Purkinje cell (primary cell): ENCODE data around the gene COL6A1. TPM values are rescaled to one million over a fixed set of nuclear protein-coding genes. Genes with fewer than 3 reads are reported as not detected.

ENCODE experiments used
- polyA plus RNA-seq: library from polyadenylated mRNA; unstranded; fragments of >200 nt; fragmentation: Nextera tagmentation; gene quantifications from 2 replicates; pipeline ENCODE4 v1.2.1, GENCODE V29; 2014

Gene COL6A1
- polyA plus RNA-seq = 7.6 and 13.3 TPM in 2 replicates

GRCh38 chr21:45981151-45982091 lies at the start of gene COL6A1:
Gene COL6A1 (plus strand): TSS chr21:45981770. CDS start chr21:45981851, 81 bp downstream.

Other genes starting within 250 kb of the COL6A1 start
- 0.32 TPM in 1 of 2 replicates, not detected in the other for gene COL6A2, start 116.3 kb downstream of the COL6A1 start, polyA plus RNA-seq
- not detected in 2 replicates for gene FTCD, start 173.8 kb downstream of the COL6A1 start, polyA plus RNA-seq
- not detected in 2 replicates for gene SPATC1L, start 202.7 kb downstream of the COL6A1 start, polyA plus RNA-seq
- 1.9 and 2.4 TPM in 2 replicates for gene LSS, start 247.0 kb downstream of the COL6A1 start, polyA plus RNA-seq